Tibial nerve (tissue), 4 donors: ENCODE data around the gene KLRB1.
"Not testable (repeated sequence)": the region's sequence is repeated elsewhere in the genome, so short reads cannot be mapped to it uniquely, and the experiment has no call there.

Experiments
- CTCF ChIP-seq, 5 experiments: fragments of 200-600 bp in 3 of 5; fragments of 450-650 bp in 2 of 5; sonication (generic) in 3 of 5; IDR thresholded peaks; one replicate each; pipeline ENCODE4 v1.5.1; 2016 to 2019; ENCODE audit warnings: antibody characterized with exemption in 5 of 5, mild to moderate bottlenecking in 3 of 5, moderate library complexity in 2 of 5
- EP300 ChIP-seq, 2 donors: sonication (generic); formaldehyde crosslinking; IDR thresholded peaks; one replicate each; pipeline ENCODE4 v1.6.1; 2017; ENCODE audit warnings: antibody characterized with exemption in 2 of 2, mild to moderate bottlenecking in 1 of 2
- POLR2A ChIP-seq, 2 donors: fragments of 450-650 bp; IDR thresholded peaks; one replicate each; pipeline ENCODE4 v1.6.1; 2017; ENCODE audit warnings: antibody characterized with exemption in 2 of 2, mild to moderate bottlenecking in 2 of 2, moderate library complexity in 2 of 2

GRCh38 chr12:9610606-9611005 is 2.9 kb upstream of the KLRB1 start:
- TF ChIP-seq CTCF, POLR2A, EP300 (IDR thresholded peaks at IDR 0.05): not testable (repeated sequence)
